ENCODE results near the gene CSRNP3. TPM values are rescaled to one million over a fixed set of nuclear protein-coding genes. Genes with fewer than 3 reads are reported as not detected.

The CSRNP3 gene
- total RNA-seq, 3 donors from 2014 or later = 2.0 to 5.2 (median 4.6) TPM

DNA sequence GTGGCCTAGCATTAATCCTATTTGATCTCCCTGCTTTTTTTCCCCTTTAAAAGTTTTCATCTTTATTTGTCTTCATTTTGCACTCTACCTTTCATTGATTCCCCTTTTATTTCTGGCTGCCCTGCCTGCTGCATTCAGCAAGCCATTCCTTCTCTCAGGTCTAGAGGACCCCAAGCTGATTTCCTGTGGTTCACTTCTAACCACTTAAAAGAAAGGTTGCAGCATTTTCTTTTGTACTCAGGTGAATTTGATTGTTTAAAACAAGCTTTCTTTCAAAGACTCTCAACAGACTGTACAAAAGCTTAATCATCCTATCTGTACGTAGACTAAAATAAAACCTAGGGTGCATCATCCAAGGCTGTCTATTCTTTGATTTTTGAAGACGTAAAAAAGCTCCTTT, 160.3 kb downstream of the CSRNP3 start:
- Histone ChIP-seq H3K9me3 (no peaks in the 10 kb centered on the region), H3K36me3 (ENCODE audit: low read depth) (no peaks in the 10 kb centered on the region), H3K4me1 (ENCODE audit: low read depth) (no peaks in the 10 kb centered on the region), H3K4me3 (no peak overlapping the region)
- TF ChIP-seq, protein P1, sequence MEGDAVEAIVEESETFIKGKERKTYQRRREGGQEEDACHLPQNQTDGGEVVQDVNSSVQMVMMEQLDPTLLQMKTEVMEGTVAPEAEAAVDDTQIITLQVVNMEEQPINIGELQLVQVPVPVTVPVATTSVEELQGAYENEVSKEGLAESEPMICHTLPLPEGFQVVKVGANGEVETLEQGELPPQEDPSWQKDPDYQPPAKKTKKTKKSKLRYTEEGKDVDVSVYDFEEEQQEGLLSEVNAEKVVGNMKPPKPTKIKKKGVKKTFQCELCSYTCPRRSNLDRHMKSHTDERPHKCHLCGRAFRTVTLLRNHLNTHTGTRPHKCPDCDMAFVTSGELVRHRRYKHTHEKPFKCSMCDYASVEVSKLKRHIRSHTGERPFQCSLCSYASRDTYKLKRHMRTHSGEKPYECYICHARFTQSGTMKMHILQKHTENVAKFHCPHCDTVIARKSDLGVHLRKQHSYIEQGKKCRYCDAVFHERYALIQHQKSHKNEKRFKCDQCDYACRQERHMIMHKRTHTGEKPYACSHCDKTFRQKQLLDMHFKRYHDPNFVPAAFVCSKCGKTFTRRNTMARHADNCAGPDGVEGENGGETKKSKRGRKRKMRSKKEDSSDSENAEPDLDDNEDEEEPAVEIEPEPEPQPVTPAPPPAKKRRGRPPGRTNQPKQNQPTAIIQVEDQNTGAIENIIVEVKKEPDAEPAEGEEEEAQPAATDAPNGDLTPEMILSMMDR (IDR thresholded peaks at IDR 0.05) = no peak
- intact Hi-C loops (cut with DNase I, micrococcal nuclease) = no loop called here
- ATAC-seq (no peak), DNase-seq (no peak)

DNA sequence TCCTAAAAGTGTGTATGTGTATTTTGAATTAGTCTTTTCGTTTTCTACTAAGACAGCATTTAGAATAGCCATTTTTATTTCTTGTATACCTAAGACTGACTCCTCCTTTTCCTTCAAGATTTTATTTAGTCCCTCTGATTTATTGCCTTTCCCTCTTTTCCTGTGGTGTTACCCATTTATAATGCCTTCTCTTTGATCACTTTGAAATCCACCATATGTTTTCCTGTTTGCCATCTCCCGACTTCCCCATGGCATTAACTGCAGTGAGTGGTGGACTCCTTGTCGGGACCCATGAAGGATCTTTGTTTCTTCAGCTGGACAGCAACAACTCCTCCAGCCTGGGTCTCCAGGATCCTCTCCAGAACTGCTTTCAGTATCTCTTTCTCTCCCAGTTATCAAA, 160.7 kb downstream of the CSRNP3 start:
- H3K4me1 ChIP-seq (ENCODE audit: low read depth) = no peaks in the 10 kb centered on the region
- no peak for ATAC-seq
- intact Hi-C loops (cut with DNase I, micrococcal nuclease) = no loop called here

DNA sequence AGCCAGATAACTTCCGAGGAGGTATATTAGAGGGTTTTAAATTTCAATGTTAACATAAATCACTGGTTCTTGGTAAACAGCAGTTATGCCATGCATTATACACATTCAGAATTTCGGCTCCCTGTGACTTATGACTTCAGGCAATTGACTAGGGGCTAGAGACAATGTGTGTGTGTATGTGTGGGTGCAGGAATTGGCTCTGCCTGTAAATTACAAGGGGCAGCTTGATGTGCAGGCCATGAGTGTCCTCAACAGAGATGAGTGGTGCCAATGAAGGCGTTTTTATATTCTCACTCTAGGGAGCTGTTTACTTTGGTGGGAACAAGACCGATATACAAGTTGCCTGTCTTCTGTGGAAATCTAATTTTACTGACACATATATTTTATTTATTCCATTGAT, 161.6 kb downstream of the CSRNP3 start:
- ATAC-seq = no peak
- Histone ChIP-seq H3K4me1 (ENCODE audit: low read depth) (no peaks in the 10 kb centered on the region), H3K9me3 (no peaks in the 10 kb centered on the region), H3K36me3 (ENCODE audit: low read depth) (no peaks in the 10 kb centered on the region), H3K4me3 (no peak overlapping the region)
- TF ChIP-seq, protein P1 (IDR thresholded peaks at IDR 0.05) = no peak
- no peak for DNase-seq
- intact Hi-C loops (cut with DNase I, micrococcal nuclease) = no loop called here

More for the DNA sequence above, 160.7 kb downstream of the CSRNP3 start:
- TF ChIP-seq, protein P1 (IDR thresholded peaks at IDR 0.05) = no peak
- Histone ChIP-seq H3K9me3 (no peaks in the 10 kb centered on the region), H3K4me3 (no peak overlapping the region), H3K36me3 (ENCODE audit: low read depth) (no peaks in the 10 kb centered on the region)
- DNase-seq = no peak

DNA sequence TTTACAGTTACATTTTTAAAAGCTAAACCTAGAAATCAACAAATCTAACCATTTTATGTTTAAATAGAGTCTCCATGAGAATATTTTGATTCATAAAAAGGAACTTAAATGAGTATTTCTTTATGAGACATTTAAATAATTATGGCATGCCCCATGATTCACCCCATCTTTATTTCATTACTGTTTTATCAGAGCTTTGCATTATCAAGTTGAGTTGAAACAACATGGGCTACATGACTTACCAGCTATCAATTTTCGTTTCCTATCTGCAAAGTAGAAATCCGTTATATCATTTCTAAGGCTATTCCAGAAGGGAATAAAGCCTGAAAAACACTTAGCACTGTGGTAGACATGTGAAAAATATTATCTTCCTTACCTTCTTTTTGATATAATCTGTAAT, 163.1 kb downstream of the CSRNP3 start:
- Histone ChIP-seq H3K4me3 (no peak overlapping the region), H3K9me3 (no peaks in the 10 kb centered on the region), H3K36me3 (ENCODE audit: low read depth) (no peaks in the 10 kb centered on the region), H3K4me1 (ENCODE audit: low read depth) (no peaks in the 10 kb centered on the region)
- DNase-seq = no peak
- no peak for ATAC-seq
- TF ChIP-seq, protein P1 (IDR thresholded peaks at IDR 0.05) = no peak
- intact Hi-C loops (cut with DNase I, micrococcal nuclease) = no loop called here

DNA sequence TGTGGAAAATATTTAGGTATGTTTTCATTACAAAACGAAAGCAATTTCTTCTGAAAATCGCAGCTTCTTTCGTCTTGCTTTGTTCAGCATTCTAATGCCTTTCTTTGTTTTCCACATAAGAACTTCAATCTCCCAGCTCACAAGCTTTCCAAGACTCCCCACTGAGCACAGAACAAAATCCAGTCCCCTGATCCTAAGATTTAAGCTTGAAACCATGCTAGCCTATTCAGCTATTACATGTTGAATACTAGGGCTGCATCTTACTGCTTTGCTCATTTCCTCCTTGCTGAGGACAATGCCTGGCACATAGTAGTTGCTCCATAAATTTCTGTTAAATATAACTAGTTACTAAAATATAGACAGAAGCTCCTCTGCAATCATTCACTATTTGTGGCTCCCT, 163.9 kb downstream of the CSRNP3 start:
- Histone ChIP-seq H3K4me1 (ENCODE audit: low read depth) (no peaks in the 10 kb centered on the region), H3K36me3 (ENCODE audit: low read depth) (no peaks in the 10 kb centered on the region), H3K9me3 (no peaks in the 10 kb centered on the region), H3K4me3 (no peak overlapping the region)
- intact Hi-C loops (cut with DNase I, micrococcal nuclease) = no loop called here
- DNase-seq (no peak), ATAC-seq (no peak)
- TF ChIP-seq, protein P1 (IDR thresholded peaks at IDR 0.05) = no peak

DNA sequence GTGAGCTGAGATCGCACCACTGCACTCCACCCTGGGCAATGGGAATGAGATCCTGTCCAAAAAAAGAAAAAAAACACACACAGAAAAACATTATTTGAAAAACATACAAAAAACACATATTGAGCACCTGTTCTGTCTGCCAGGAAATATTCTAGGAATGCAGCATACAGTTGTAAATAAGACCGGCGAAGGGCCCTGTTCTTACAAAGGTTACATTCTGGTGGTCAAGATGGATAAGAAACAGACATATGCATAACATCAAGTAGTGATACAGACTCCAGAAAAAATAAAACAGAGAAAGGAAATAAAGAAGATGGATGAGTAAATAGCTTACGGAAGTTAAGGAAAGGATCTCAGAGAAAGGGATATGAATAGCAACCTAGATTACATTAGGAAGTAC, 164.8 kb downstream of the CSRNP3 start:
- H3K9me3 ChIP-seq = no peaks in the 10 kb centered on the region
- H3K4me3 ChIP-seq = no peak overlapping the region
- ATAC-seq (no peak), DNase-seq (no peak)
- intact Hi-C loops (cut with DNase I, micrococcal nuclease) = no loop called here
- H3K36me3 ChIP-seq (ENCODE audit: low read depth) = no peaks in the 10 kb centered on the region
- TF ChIP-seq, protein P1 (IDR thresholded peaks at IDR 0.05) = no peak
- H3K4me1 ChIP-seq (ENCODE audit: low read depth) = no peaks in the 10 kb centered on the region

Measured in mucosa of descending colon (tissue), 3 donors.